ENCODE data around the gene TMEM200B. TPM values are rescaled to one million over a fixed set of nuclear protein-coding genes. Genes with fewer than 3 reads are reported as not detected.

Gene TMEM200B
- total and polyA plus RNA-seq, 2 of the 4 experiments (the other 2 are of a cell fraction): 4.8 to 6.2 TPM

GRCh38 chr1:29144178-29144577, 20.5 kb upstream of the TMEM200B start:
- no peaks in the 10 kb centered on the region for H3K9me3 ChIP-seq (ENCODE audit: control insufficient read depth, insufficient read depth, low read length)
- H3K27ac ChIP-seq (ENCODE audit: insufficient read depth, low read length): no peak overlapping the region
- no peak overlapping the region for H2BK20ac ChIP-seq (ENCODE audit: low read depth, low read length)
- DNase-seq (no peak), ATAC-seq (ENCODE audit: low read depth) (no peak)
- H3K79me1 ChIP-seq (ENCODE audit: low read depth in 1 of 2, low read length in 2 of 2): peaks cover 5 to 36% of the 10 kb centered on the region in 2 experiments; a peak in 3 of 4 replicates
- H2BK120ac ChIP-seq (ENCODE audit: low read depth, low read length): no peak overlapping the region
- no peak overlapping the region for H3K23ac ChIP-seq (ENCODE audit: low read depth, low read length)
- H4K91ac ChIP-seq (ENCODE audit: insufficient read depth, low read depth, low read length): no peak overlapping the region
- no peak overlapping the region for H2AK5ac ChIP-seq (ENCODE audit: low read depth, low read length)
- peaks cover 10% of the 10 kb centered on the region for H3K4me1 ChIP-seq (ENCODE audit: control insufficient read depth, insufficient read depth, low read length)
- no peak overlapping the region for H2AFZ ChIP-seq (replicated peaks; ENCODE audit: low read length, poor library complexity)
- H3K4ac ChIP-seq (ENCODE audit: low read depth, low read length): no peak overlapping the region
- dilution Hi-C loops (cut with HindIII; ENCODE audit: low sequenced_read_pairs, unreplicated experiment): no loop called here
- H3K9me1 ChIP-seq (ENCODE audit: insufficient read depth, low read length): peaks cover 8% of the 10 kb centered on the region
- TF ChIP-seq RFX5 (IDR thresholded peaks at IDR 0.05; ENCODE audit: low read depth, low read length): no peak
- no peak for TF ChIP-seq SMC3 (IDR thresholded peaks at IDR 0.05; ENCODE audit: low read depth, low read length)
- no peak for TF ChIP-seq POLR2A (IDR thresholded peaks at IDR 0.05; ENCODE audit: low read depth, low read length)
- no peak for TF ChIP-seq CTCF (conservative IDR thresholded peaks at IDR 0.05; ENCODE audit: low read depth, low read length)
- TF ChIP-seq MAFK (IDR thresholded peaks at IDR 0.05; ENCODE audit: low read depth, low read length): no peak
- no peak for TF ChIP-seq RAD21 (IDR thresholded peaks at IDR 0.05; ENCODE audit: low read length)
- TF ChIP-seq RCOR1 (IDR thresholded peaks at IDR 0.05; ENCODE audit: insufficient replicate concordance, low read length): no peak
- TF ChIP-seq ELK1 (IDR thresholded peaks at IDR 0.05; ENCODE audit: borderline replicate concordance, low read depth, low read length): no peak
- TF ChIP-seq FOS (IDR thresholded peaks at IDR 0.05; ENCODE audit: low read depth, low read length): no peak
- no peak for TF ChIP-seq CEBPB (IDR thresholded peaks at IDR 0.05; ENCODE audit: low read depth, low read length)
- no peak for TF ChIP-seq CHD1 (IDR thresholded peaks at IDR 0.05; ENCODE audit: low read depth, low read length)
- no peak for TF ChIP-seq NFE2L2 (IDR thresholded peaks at IDR 0.05; ENCODE audit: low read depth, low read length)
- H2BK15ac ChIP-seq (ENCODE audit: low read depth, low read length): no peak overlapping the region
- in situ Hi-C loops (cut with MboI; ENCODE audit: low sequenced_read_pairs): no loop called here
- WGBS, 2 experiments (ENCODE audit: extremely low coverage in 2 of 2, insufficient read length in 1 of 2): no CpG with 5 or more reads among the region's 2 CpGs
- no peak overlapping the region for H3K4me3 ChIP-seq (ENCODE audit: insufficient read depth, low read depth, low read length)
- intact Hi-C loops (cut with micrococcal nuclease): no loop called here
- peaks cover 18% of the 10 kb centered on the region for H4K20me1 ChIP-seq (ENCODE audit: insufficient read depth, low read length)
- ChIA-PET POLR2A (ENCODE audit: unreplicated experiment) (no interaction called here), CTCF (no interaction called here)
- H3K56ac ChIP-seq (ENCODE audit: extremely low read depth, insufficient read depth, low read length): no peak overlapping the region
- H3K9ac ChIP-seq (ENCODE audit: low read depth, low read length): no peak overlapping the region
- peaks cover 24% of the 10 kb centered on the region for H3K36me3 ChIP-seq (ENCODE audit: control insufficient read depth, insufficient read depth, low read length)
- H3K4me2 ChIP-seq (ENCODE audit: low read depth, low read length): no peak overlapping the region
- no peak overlapping the region for H2AK9ac ChIP-seq (replicated peaks; ENCODE audit: low read depth, low read length, poor library complexity)
- H3K27me3 ChIP-seq (ENCODE audit: control insufficient read depth, insufficient read depth, low read length): no peaks in the 10 kb centered on the region
- no peak overlapping the region for H3K14ac ChIP-seq (replicated peaks; ENCODE audit: low read depth, low read length)
- no peak overlapping the region for H4K5ac ChIP-seq (ENCODE audit: low read depth, low read length)
- H4K8ac ChIP-seq (ENCODE audit: low read depth in 2 of 2, low read length in 2 of 2): no peak overlapping the region
- H2BK5ac ChIP-seq (ENCODE audit: low read depth, low read length, poor library complexity, severe bottlenecking): no peak overlapping the region
- no TSS peak for BruUV-seq (replicated peaks)
- H3K18ac ChIP-seq (ENCODE audit: low read depth, low read length): no peak overlapping the region

All from IMR-90 (cell line).